HUES64 (cell line): Measurements from ENCODE around the gene KCNG2.

Experiments
- H3K27ac ChIP-seq: 2 replicates; pipeline ENCODE4 v1.7.0; 2013; ENCODE audit warnings: low read depth, low read length, inconsistent platforms
- H3K27me3 ChIP-seq: 2 replicates; pipeline ENCODE4 v1.6.1; 2013; ENCODE audit warnings: mild to moderate bottlenecking, low read length; ENCODE audit not compliant: insufficient read depth
- H3K36me3 ChIP-seq: 2 replicates; pipeline ENCODE4 v1.6.1; 2013; ENCODE audit warnings: mild to moderate bottlenecking, low read length; ENCODE audit not compliant: insufficient read depth
- H3K4me1 ChIP-seq: 2 replicates; pipeline ENCODE4 v1.6.1; 2013; ENCODE audit warnings: mild to moderate bottlenecking, low read length, moderate library complexity; ENCODE audit not compliant: insufficient read depth
- H3K4me3 ChIP-seq: 2 replicates; pipeline ENCODE4 v1.5.1; 2013; ENCODE audit warnings: mild to moderate bottlenecking, low read length, moderate library complexity
- H3K9ac ChIP-seq: 2 replicates; pipeline ENCODE4 v1.6.1; 2013; ENCODE audit warnings: mild to moderate bottlenecking, low read depth, low read length
- H3K9me3 ChIP-seq: 2 replicates; pipeline ENCODE4 v1.6.1; 2013; ENCODE audit warnings: low read depth, low read length; ENCODE audit not compliant: insufficient read depth
- WGBS: fragments of 150-250, 120-280 bp; methylation state at CpG from one replicate; pipeline ENCODE4 v1.1.7; 2013; ENCODE audit warnings: missing lambda C conversion rate; 5-methylcytosine and 5-hydroxymethylcytosine counted together

KCNG2 gene

GRCh38 chr18:79796016-79796415, 1.7 kb upstream of the KCNG2 start:
- Histone ChIP-seq H3K9ac (no peak overlapping the region), H3K36me3 (no peaks in the 10 kb centered on the region), H3K4me3 (no peak overlapping the region), H3K4me1 (no peaks in the 10 kb centered on the region), H3K27ac (no peak overlapping the region), H3K9me3 (no peaks in the 10 kb centered on the region), H3K27me3 (peaks cover 63% of the 10 kb centered on the region)
- 87% methylated on average over 6 of the region's 7 CpGs for WGBS

- no peaks in the 10 kb centered on the region for H3K36me3 ChIP-seq
- H3K27ac ChIP-seq: no peak overlapping the region
- no peak overlapping the region for H3K4me3 ChIP-seq
- no peaks in the 10 kb centered on the region for H3K9me3 ChIP-seq
- 76% methylated on average over 21 of the region's 21 CpGs for WGBS
- no peaks in the 10 kb centered on the region for H3K4me1 ChIP-seq
- no peak overlapping the region for H3K9ac ChIP-seq
- peaks cover 58% of the 10 kb centered on the region for H3K27me3 ChIP-seq
Observed at GRCh38 chr18:79796531-79797405, 970 bp upstream of the KCNG2 start.

GRCh38 chr18:79798346-79798998, 734 bp downstream of the KCNG2 start:
- Histone ChIP-seq H3K27ac (no peak overlapping the region), H3K4me3 (peak overlapping the region; percentile 54), H3K9ac (peak overlapping the region; percentile 44; the same call in 1 of the 2 replicates), H3K36me3 (no peaks in the 10 kb centered on the region), H3K9me3 (no peaks in the 10 kb centered on the region), H3K4me1 (no peaks in the 10 kb centered on the region), H3K27me3 (peaks cover 57% of the 10 kb centered on the region)
- WGBS: 1% methylated on average over 78 of the region's 78 CpGs

- H3K27me3 ChIP-seq: peaks cover 57% of the 10 kb centered on the region
- H3K36me3 ChIP-seq: no peaks in the 10 kb centered on the region
- WGBS: 16% methylated on average over 14 of the region's 14 CpGs
- H3K4me1 ChIP-seq: no peaks in the 10 kb centered on the region
- no peak overlapping the region for H3K27ac ChIP-seq
- H3K9ac ChIP-seq: peak overlapping the region; percentile 44; the same call in 1 of the 2 replicates
- no peaks in the 10 kb centered on the region for H3K9me3 ChIP-seq
- peak overlapping the region; percentile 54 for H3K4me3 ChIP-seq
Observed at GRCh38 chr18:79798999-79799370, 1.2 kb downstream of the KCNG2 start.

- Histone ChIP-seq H3K9me3 (no peaks in the 10 kb centered on the region), H3K36me3 (no peaks in the 10 kb centered on the region), H3K9ac (no peak overlapping the region), H3K4me1 (no peaks in the 10 kb centered on the region), H3K27me3 (peaks cover 57% of the 10 kb centered on the region), H3K27ac (no peak overlapping the region), H3K4me3 (no peak overlapping the region)
- 91% methylated on average over 30 of the region's 30 CpGs for WGBS
Observed at GRCh38 chr18:79799619-79800370, 2.1 kb downstream of the KCNG2 start.

GRCh38 chr18:79800371-79801180, 2.8 kb downstream of the KCNG2 start:
- Histone ChIP-seq H3K4me3 (no peak overlapping the region), H3K36me3 (no peaks in the 10 kb centered on the region), H3K9ac (no peak overlapping the region), H3K4me1 (no peaks in the 10 kb centered on the region), H3K27me3 (peaks cover 56% of the 10 kb centered on the region), H3K9me3 (no peaks in the 10 kb centered on the region), H3K27ac (no peak overlapping the region)
- 93% methylated on average over 39 of the region's 39 CpGs for WGBS

- Histone ChIP-seq H3K9ac (no peak overlapping the region), H3K4me3 (no peak overlapping the region), H3K27ac (no peak overlapping the region), H3K4me1 (no peaks in the 10 kb centered on the region), H3K27me3 (peaks cover 50% of the 10 kb centered on the region), H3K36me3 (no peaks in the 10 kb centered on the region), H3K9me3 (no peaks in the 10 kb centered on the region)
- 94% methylated on average over 13 of the region's 13 CpGs for WGBS
Observed at GRCh38 chr18:79801217-79801616, 3.5 kb downstream of the KCNG2 start.

GRCh38 chr18:79801641-79802040, 3.9 kb downstream of the KCNG2 start:
- H3K4me3 ChIP-seq: no peak overlapping the region
- H3K9ac ChIP-seq: no peak overlapping the region
- no peaks in the 10 kb centered on the region for H3K9me3 ChIP-seq
- no peak overlapping the region for H3K27ac ChIP-seq
- H3K36me3 ChIP-seq: no peaks in the 10 kb centered on the region
- WGBS: 93% methylated on average over 9 of the region's 9 CpGs
- no peaks in the 10 kb centered on the region for H3K4me1 ChIP-seq
- H3K27me3 ChIP-seq: peaks cover 45% of the 10 kb centered on the region

GRCh38 chr18:79802298-79802697, 4.6 kb downstream of the KCNG2 start:
- H3K9ac ChIP-seq: no peak overlapping the region
- 94% methylated on average over 18 of the region's 18 CpGs for WGBS
- no peaks in the 10 kb centered on the region for H3K9me3 ChIP-seq
- no peaks in the 10 kb centered on the region for H3K4me1 ChIP-seq
- H3K27ac ChIP-seq: no peak overlapping the region
- no peaks in the 10 kb centered on the region for H3K36me3 ChIP-seq
- peaks cover 39% of the 10 kb centered on the region for H3K27me3 ChIP-seq
- no peak overlapping the region for H3K4me3 ChIP-seq

- Histone ChIP-seq H3K27me3 (peaks cover 27% of the 10 kb centered on the region), H3K27ac (no peak overlapping the region), H3K9me3 (no peaks in the 10 kb centered on the region), H3K4me3 (no peak overlapping the region), H3K36me3 (no peaks in the 10 kb centered on the region), H3K9ac (no peak overlapping the region), H3K4me1 (no peaks in the 10 kb centered on the region)
- WGBS: 91% methylated on average over 14 of the region's 14 CpGs
Observed at GRCh38 chr18:79803611-79804051, 5.9 kb downstream of the KCNG2 start.
